ENCODE measurements around the gene TRIM7.
A peak's percentile ranks its signal among the peaks of the same experiment; 100 is the strongest.

GRCh38 chr5:181181650-181182565, 23.1 kb downstream of the TRIM7 start:
- peak; percentile 82 for TF ChIP-seq CTCF (IDR thresholded peaks at IDR 0.05)
- no peak for TF ChIP-seq ZFX (IDR thresholded peaks at IDR 0.05; ENCODE audit: borderline replicate concordance)
